HTR-8/SVneo (cell line): ENCODE measurements around the gene HYOU1.
A peak's percentile ranks its signal among the peaks of the same experiment; 100 is the strongest.
"Not testable (repeated sequence)": the region's sequence is repeated elsewhere in the genome, so short reads cannot be mapped to it uniquely, and the experiment has no call there.

Source experiments
- DNase-seq: peaks from one replicate; pipeline ENCODE4 v3.0.0; 2011; ENCODE audit warnings: low spot score, mixed read lengths; ENCODE audit not compliant: insufficient read length
- FAIRE-seq: peaks from 2 replicates; lab custom pipeline; 2011; peaks lifted over from hg19 to GRCh38; lab: Jason Lieb, UNC

The HYOU1 gene, protein sequence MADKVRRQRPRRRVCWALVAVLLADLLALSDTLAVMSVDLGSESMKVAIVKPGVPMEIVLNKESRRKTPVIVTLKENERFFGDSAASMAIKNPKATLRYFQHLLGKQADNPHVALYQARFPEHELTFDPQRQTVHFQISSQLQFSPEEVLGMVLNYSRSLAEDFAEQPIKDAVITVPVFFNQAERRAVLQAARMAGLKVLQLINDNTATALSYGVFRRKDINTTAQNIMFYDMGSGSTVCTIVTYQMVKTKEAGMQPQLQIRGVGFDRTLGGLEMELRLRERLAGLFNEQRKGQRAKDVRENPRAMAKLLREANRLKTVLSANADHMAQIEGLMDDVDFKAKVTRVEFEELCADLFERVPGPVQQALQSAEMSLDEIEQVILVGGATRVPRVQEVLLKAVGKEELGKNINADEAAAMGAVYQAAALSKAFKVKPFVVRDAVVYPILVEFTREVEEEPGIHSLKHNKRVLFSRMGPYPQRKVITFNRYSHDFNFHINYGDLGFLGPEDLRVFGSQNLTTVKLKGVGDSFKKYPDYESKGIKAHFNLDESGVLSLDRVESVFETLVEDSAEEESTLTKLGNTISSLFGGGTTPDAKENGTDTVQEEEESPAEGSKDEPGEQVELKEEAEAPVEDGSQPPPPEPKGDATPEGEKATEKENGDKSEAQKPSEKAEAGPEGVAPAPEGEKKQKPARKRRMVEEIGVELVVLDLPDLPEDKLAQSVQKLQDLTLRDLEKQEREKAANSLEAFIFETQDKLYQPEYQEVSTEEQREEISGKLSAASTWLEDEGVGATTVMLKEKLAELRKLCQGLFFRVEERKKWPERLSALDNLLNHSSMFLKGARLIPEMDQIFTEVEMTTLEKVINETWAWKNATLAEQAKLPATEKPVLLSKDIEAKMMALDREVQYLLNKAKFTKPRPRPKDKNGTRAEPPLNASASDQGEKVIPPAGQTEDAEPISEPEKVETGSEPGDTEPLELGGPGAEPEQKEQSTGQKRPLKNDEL

DNA sequence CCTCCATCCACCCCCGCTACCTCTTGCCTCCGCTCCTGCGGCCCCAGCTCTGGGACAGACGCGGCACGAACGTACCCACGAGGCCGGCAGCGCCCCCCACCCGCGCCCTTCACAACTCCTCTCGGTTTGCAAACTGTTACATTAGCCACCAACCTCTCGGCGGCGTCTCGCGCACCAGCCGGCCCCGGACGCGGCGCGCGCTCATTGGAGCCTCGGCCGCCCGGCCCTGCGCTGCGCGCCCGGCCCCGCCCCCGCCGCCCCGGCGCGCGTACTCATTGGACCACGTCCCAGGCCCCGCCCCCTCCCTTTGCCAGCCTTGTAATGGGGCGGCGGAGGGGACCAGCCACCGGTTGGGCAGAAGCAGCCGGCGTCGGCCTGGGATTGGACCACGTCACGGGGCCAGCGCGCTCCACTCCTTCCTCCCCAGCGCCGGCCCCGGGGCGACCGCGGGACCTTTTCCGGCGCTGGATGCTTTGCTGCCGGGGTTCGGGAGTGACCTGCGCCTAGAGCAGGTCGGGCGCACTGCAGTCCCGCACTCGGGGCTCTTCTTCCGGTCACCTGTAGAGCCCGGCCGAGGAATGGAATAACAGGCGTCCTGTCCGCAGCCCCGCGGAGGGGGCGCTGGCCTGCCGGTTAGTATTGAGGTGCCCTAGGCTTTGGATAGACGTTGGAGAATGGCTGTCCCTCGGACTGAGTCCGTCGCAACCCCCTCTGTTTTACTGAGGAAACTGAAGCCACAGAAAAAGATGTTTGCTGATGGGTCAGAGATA, at the start of gene HYOU1:
Gene HYOU1 (minus strand): TSS at position 206 of the 770 bp plus-strand sequence. CDS start 1,045 bp downstream, outside the sequence.
- peak; percentile 94 for FAIRE-seq
- DNase-seq, result peak; percentile 96

DNA sequence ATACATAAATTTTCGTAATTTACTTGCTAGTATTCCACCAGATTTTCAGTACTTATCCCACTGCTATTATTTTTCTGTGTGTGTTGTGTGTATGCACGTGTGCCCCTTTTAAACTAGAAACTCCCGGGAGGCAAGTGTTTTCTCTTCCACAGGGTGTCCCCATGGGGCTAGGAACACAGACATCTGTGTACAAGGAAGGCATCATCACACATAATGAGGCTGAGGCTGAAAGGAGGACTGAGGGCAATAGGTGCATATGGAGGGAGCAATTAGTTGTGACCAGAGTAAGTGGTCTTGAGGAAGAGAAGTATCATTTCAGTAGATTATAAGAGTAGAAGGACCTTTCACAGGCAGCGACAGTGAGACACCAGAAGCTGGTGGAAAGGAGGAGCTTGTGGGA, 46.8 kb upstream of the HYOU1 start:
- FAIRE-seq (no peak), DNase-seq (no peak)

DNA sequence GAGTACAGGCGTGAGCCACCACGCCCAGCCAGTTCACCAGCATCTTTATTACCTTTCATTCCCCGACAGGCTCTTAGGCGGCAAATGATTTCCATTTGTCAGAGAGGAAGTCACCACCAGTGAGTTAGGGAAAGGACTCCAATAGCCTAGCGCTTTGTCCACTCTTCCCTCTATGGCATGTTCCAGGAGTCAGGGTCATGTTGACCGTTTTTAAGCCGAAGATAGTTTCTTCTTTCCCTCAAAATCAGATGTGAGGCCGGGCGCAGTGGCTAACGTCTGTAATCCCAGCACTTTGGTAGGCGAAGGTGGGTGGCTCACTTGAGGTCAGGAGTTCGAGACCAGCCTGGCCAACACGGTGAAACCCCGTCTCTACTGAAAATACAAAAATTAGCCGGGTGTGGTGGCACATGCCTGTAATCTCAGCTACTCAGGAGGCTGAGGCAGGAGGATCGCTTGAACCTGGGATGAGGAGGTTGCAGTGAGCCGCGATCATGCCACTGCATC, 46.2 kb upstream of the HYOU1 start:
- FAIRE-seq, DNase-seq: not testable (repeated sequence)

DNA sequence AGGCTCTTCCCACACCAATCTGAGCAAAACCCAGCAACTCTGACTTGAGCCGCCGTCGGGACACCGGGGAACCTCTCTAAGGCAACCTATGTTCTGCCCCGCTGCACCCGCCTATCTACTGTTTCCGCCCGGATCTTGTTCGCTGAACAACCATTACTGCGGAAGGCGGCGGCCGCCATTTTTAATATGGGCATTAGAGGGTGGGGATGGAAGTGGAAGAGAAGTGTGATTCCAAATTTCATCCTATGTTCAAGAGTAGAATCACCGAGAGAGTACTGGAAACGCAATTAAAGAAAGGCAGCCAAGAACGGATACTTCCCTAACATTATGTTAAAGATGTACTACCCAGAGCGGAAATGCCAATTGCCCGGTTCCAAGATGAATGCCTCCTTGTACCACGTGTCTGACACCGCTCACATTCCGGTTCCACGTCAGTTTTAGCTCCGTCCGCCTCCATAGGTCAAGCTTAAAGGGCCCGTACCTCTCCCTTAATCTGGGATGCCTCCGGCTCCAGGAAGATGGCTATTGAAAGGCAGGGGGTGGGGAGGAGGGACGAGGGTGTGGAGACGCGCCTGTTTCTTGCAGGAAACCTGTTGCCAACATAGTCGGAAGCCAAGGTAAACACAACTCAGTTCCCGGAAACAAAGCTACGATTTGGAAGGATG, 44.9 kb upstream of the HYOU1 start, which contains the start of gene DPAGT1:
Gene DPAGT1 (minus strand): TSS at position 95 of the 665 bp plus-strand sequence. CDS start 198 bp downstream, outside the sequence.
- peak; percentile 73 for FAIRE-seq
- DNase-seq, result peak; percentile 80

DNA sequence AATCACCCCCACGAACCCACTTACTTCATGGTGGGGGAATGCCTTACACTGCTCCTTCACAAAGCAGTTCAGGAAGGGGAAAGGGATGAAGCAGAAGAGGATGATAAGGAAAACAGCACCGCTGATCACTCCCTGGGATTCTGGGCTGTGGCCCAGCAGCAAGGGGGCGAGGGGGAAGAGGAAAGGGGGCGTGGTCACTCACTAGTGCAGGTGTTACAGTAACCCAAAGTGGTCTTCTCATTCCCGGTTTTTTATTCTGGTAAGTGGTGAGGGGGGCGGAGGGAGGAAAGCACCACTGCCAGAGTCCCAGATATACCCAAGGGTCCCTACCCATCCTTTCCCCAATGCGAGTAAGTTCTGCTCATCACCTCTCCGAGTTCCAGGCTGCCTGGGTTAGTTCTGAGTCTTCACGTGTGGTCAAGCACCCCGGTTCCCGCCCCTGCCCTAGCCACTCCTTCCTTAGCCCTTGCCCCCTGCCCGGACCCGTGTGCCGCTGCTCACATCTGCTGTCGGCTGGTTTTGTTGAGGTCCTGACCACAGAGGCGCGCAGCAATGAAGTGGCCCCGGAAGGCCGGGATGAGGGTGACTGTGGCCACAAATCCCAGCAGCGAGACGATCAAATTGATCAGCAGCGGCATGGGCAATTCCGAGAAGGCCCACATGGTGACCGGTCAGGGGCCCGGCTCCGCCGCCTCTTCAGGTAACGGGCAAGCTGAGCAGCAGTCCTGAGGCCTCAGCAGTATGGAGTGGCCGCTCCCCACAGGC, 44.2 kb upstream of the HYOU1 start:
- no peak for DNase-seq
- FAIRE-seq, result no peak

DNA sequence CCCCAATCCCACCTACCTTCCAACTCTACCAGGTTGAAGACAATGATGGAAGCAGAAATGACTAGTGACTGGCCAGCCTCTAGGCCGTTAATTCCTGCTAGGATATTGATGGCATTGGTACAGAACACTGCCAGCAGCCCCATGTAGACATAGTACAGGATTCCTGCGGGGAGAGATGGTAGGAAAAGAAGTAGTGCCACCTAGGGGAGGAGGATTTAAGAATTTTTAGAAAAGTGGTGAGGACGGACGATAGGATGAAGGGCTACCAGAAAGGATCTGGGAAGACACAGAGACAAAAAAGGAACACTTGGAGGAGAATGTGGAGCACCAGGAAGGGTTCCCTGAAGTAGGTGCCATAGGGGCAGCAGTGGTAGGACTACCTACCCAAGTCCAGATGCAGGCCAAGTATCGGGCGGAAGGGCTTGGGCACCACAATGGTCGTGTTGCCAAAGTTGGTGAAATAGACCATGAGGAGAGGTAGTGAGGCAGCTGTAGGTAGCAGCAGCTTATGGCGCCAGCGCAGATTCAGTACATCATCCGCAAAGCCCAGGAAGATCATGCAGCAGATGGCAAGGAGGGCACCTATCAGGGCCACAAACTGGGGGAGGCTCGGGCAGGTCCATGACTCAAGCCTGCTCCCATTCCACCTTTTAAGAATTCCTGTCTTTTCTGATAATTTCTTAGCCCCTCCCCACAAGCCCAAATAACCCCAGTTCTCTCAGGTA, 43.4 kb upstream of the HYOU1 start:
- DNase-seq (peak; percentile 35), FAIRE-seq (peak; percentile 20)

DNA sequence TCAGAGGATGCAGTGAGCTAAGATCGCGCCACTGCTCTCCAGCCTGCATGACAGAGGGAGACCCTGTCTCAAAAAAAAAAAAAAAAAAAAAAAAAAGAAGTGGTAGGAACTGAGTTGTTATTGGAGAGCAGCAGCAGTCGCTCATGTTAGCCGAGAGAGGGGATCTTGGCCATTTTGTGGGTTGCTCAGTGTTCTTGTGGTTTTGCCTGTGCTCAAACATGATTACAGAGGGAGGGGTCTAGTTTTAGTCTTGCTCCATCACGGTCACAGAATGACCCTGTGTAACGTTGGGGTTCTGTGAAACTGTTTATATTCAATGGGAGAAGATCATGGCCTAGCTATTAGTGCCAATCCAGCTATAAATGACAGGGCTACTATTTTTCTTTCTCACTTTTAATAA, 42.7 kb upstream of the HYOU1 start:
- DNase-seq (no peak), FAIRE-seq (no peak)

DNA sequence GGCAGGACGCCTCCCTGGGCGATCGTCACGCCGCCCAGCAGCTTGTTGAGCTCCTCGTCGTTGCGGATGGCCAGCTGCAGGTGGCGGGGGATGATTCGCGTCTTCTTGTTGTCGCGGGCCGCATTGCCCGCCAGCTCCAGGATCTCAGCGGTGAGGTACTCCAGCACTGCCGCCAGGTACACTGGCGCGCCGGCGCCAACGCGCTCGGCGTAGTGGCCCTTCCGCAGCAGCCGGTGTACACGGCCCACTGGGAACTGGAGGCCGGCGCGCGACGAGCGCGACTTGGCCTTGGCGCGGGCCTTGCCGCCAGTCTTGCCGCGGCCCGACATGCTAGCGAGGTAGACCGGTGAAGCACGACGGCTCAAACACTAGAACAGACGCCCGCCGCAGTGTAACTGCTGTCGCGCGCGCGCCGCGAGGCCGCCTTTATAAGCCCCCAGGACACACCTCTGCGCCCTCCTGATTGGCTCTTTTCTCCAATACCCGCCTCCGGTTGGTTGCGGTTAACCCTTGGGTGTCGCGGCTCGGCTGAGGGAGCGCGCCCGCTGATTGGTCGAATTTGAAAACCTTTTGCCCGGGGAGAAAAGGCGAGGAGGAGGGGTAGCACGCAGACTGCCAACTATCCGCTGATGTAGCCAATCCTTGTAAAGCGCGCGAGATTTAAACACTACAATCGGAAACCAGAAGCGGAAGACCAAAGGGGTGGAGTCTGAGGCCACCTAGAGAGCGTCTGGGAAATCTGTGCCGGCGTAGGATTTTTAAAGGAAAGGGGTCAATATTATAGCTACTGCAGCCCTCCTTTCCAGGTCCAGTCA, 38.3 kb upstream of the HYOU1 start:
- FAIRE-seq, result peak; percentile 95

DNA sequence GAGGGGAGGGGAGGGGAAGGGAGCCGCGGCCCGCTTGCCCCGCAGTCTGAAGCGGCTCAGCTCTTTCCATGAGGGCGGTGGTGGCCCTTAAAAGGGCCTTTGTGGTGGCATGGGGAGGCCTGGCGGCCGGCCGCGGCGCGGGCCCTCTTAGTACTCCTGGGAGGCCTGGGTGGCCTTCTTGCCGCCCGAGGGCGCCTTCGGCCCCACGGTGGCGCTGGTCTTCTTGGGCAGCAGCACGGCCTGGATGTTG, 37.7 kb upstream of the HYOU1 start:
- FAIRE-seq (no peak), DNase-seq (no peak)

More for the DNA sequence above, 38.3 kb upstream of the HYOU1 start:
- peak; percentile 98 for DNase-seq

DNA sequence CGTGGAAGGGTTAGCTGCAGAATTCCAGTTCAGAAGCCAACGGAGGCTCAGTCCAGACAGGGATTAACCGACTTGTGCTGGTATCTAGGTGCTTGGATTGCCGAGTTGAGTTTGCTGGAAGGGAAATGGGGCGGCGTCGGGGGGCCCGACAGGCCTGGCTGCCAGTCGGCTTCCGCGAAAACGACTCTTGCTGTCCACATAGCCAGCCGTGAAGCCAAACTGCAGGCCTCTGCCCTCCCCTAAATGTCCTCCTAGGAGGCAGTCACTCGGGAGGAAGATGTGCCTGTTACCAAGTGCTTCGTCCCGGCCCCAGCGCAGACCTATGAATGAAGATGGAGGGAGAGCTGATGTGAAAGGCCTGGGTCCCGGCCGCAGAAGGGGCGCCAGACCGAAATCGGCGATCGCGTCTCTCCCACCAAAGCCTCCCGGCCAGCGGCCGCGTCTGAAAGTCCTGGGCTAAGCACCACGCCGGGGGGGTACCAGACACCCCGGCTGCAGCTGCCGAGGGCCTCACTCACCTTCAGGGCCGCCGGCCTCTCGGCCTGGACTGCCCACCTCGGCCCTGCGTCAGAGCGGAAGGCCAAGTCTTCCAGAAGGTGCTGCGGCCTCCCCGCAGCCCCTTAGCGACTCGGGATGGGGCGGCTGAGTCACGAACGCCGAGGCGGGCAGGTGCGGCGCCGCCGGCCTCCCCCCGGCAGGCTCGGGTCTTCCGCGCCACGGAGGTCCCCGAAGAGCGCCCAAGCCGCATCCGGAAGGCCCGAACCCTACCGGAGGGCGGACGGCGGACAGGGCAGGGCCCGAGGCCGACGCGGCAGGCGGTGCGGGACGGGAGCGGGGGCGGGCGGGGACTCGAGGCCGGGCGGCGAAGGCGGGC, 37.2 kb upstream of the HYOU1 start:
- FAIRE-seq (no peak), DNase-seq (no peak)

DNA sequence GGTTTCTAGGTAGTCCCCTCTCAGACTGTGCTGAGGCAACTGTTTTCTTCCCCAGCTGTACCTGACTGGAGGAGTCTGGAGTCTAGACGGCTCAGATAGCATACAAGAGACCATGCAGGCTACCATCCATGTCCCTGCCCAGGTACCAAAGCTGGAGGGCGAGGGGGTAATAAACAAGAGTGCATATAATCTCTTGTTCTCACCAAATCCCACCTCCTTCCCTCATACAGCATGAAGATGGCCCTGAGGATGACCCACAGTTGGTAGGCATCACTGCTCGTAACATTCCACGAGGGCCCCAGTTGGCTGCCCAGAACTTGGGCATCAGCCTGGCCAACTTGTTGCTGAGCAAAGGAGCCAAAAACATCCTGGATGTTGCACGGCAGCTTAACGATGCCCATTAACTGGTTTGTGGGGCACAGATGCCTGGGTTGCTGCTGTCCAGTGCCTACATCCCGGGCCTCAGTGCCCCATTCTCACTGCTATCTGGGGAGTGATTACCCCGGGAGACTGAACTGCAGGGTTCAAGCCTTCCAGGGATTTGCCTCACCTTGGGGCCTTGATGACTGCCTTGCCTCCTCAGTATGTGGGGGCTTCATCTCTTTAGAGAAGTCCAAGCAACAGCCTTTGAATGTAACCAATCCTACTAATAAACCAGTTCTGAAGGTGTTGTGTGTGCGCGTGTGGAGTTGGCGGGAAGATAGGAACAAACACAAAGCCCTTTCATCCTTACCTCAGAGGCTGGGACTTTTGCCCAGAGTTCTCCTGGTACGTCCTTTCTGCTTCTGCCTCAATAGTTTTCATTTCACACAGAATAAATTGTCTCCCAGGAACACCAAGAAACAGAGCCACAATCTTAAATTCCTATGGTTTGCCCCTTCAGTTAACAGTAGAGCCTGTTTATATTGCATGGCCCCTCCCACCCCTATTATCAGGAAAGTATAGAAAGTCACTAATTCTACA, 36.2 kb upstream of the HYOU1 start:
- FAIRE-seq, result peak; percentile 26
- no peak for DNase-seq

DNA sequence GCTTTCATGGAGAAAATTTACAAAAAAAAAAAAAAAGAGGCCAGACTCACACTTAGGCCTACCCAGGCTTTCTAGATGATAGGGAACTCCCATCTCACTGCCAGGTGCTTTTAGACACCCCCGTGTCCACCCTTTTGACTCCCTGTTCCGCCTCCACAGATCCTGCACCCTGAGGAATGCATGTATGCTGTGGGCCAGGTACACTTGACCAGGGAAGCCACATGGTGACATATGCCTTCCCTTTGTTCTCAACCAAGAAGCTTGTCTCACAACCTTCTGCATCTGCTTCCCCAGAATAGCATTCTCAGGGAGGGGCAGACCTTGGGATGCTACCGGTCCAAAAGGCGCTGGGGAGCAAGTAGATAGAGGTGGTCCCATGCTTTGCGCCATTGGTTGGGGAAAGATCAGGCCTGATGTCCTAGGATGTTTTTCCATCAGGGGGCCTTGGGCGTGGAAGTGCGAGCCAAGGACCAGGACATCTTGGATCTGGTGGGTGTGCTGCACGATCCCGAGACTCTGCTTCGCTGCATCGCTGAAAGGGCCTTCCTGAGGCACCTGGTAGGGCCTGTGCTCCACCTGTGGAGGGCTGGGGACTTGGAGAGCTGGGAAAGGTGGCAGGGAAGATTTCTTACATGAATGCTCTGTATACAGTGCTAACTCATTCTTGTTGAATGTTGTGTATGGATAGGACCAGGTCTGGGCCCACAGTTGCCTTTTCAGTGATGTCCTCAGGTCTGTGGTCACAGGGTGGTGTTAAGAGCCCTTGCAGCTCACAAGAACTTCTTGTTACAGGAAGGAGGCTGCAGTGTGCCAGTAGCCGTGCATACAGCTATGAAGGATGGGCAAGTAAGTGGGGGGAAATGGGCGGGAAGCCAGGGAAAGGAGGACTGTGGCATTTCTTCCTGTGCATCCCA, 35.2 kb upstream of the HYOU1 start:
- DNase-seq (no peak), FAIRE-seq (no peak)

DNA sequence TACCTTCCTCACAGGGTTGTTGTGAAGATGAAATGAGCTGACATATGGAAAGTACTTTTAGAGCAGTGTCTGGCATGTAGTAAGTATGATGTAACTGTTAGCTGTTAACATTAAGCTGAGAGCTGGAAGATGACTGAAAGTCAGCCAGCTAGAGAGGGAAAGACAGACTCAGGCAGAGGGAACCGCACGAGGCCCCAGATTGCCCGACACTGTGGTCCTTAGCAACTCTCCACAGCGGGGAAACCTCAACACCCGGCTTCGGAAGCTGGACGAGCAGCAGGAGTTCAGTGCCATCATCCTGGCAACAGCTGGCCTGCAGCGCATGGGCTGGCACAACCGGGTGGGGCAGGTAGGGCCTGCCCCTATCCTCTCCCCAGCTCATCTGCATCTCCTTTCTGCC, 34.2 kb upstream of the HYOU1 start:
- DNase-seq (no peak), FAIRE-seq (no peak)

DNA sequence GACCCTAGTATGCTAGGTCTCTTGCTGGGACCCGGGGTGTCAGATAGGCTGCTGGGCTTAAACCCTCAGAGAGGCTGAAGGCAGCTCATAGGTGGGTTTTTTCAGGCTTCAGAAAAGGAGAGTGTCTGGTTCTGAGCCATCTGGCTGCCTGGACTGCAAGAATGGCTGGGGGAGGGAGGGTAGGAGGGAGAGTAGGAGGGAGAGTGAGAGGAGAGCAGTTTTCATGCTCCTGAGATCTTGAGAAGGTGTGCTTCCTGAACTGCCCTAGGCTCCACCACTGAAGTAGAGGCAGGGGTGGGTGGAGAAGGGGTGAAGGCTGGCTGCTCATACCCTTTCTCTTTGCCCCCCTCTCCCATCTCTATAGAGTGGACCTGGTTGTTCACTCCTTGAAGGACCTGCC, 32.3 kb upstream of the HYOU1 start:
- FAIRE-seq (no peak), DNase-seq (no peak)
